Prostate gland (tissue), 2 donors: ENCODE data around the gene NTN5. TPM values are rescaled to one million over a fixed set of nuclear protein-coding genes. Genes with fewer than 3 reads are reported as not detected.

Source experiments
- DNase-seq: peaks from one replicate; pipeline ENCODE4 v3.0.0-alpha.2; 2019; ENCODE audit warnings: low spot score
- H3K27ac ChIP-seq, 2 donors: fragments of 200-600 bp; sonication (generic); 2 replicates each; pipeline ENCODE4 v1.5.1; 2017 to 2019
- H3K27me3 ChIP-seq: fragments of 200-600 bp; sonication (generic); replicated peaks from 2 replicates; pipeline ENCODE4 v1.5.1; 2019; ENCODE audit not compliant: insufficient read depth
- H3K36me3 ChIP-seq, 2 donors: fragments of 200-600 bp; sonication (generic); 1 replicate in 1 of 2; 2 replicates in 1 of 2; pipeline versions ENCODE4 v1.5.1 to v1.8.1; 2017 to 2019
- H3K4me1 ChIP-seq: fragments of 200-600 bp; sonication (generic); replicated peaks from 2 replicates; pipeline ENCODE4 v1.5.1; 2019
- H3K4me3 ChIP-seq, 2 donors: fragments of 200-600 bp; sonication (generic); 2 replicates each; pipeline ENCODE4 v1.5.1; 2017 to 2019
- H3K9me3 ChIP-seq: fragments of 200-600 bp; sonication (generic); 2 replicates; pipeline ENCODE4 v1.5.1; 2017
- POLR2A ChIP-seq: fragments of 450-650 bp; IDR thresholded peaks from one replicate; pipeline ENCODE4 v1.6.1; 2016; ENCODE audit warnings: antibody characterized with exemption, mild to moderate bottlenecking
- POLR2AphosphoS5 ChIP-seq: sonication (generic); formaldehyde crosslinking; IDR thresholded peaks from one replicate; pipeline ENCODE4 v1.6.1; 2017; ENCODE audit warnings: antibody characterized with exemption
- WGBS: methylation state at CpG from one replicate; pipeline ENCODE4 v1.1.5; 2018; 5-methylcytosine and 5-hydroxymethylcytosine counted together
- intact Hi-C: fragments of 100-400 bp; cut with DNase I; formaldehyde crosslinking; loops from one replicate; pipeline ENCODE4 v1.14.2; 2022
- total RNA-seq, 2 donors: library from RNA; depleted of rRNA; stranded (reverse); fragments of >200 nt; gene quantifications; one replicate each; pipeline ENCODE4 v1.1.0, GENCODE V29; 2016
- TF ChIP-seq, protein P1 (sequence below), 4 experiments: fragments of 200-600 bp in 2 of 4; fragments of 450-650 bp in 2 of 4; sonication (generic) in 2 of 4; IDR thresholded peaks; 1 replicate in 3 of 4; 2 replicates in 1 of 4; pipeline ENCODE4 v1.5.1; 2016 to 2019; ENCODE audit warnings: antibody characterized with exemption in 4 of 4, mild to moderate bottlenecking in 2 of 4, moderate library complexity in 2 of 4

The NTN5 gene
- total RNA-seq, 2 donors from 2014 or later: 0.91 to 2.6 TPM

DNA sequence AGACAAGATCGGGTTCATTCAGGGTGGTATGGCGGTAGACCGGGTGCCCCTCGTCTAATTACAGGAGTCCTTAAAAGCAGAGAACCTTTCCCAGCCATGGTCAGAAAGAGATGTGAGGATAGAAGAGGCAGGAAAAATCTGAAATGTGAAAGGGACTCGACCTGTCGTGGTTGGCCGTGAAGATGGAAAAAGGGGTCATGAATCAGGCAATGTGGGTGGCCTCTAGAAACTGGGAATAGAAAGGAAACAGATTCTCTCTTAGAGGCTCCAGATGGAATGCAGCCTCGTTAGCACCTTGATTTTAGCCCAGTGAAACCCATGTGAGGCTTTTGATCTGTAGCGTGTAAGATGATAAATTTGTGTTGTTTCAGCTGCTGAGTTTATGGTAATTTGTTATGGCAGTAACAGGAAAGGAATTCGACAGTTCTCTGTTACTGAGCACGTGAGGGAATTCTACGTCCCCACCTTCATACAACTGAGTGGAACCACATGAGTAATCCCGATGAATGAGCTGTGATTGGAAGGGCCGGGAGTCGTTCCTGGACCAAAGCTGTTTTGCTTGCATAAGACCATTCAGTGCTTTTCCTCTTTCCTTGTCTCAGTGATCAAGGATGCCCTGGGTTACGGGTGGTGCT lies 15.9 kb downstream of the NTN5 start:
- H3K4me3 ChIP-seq: no peak overlapping the region
- H3K27me3 ChIP-seq: no peaks in the 10 kb centered on the region
- intact Hi-C loops: no loop called here
- no peaks in the 10 kb centered on the region for H3K4me1 ChIP-seq
- TF ChIP-seq POLR2A (no peak), POLR2AphosphoS5 (no peak)
- TF ChIP-seq, protein P1, sequence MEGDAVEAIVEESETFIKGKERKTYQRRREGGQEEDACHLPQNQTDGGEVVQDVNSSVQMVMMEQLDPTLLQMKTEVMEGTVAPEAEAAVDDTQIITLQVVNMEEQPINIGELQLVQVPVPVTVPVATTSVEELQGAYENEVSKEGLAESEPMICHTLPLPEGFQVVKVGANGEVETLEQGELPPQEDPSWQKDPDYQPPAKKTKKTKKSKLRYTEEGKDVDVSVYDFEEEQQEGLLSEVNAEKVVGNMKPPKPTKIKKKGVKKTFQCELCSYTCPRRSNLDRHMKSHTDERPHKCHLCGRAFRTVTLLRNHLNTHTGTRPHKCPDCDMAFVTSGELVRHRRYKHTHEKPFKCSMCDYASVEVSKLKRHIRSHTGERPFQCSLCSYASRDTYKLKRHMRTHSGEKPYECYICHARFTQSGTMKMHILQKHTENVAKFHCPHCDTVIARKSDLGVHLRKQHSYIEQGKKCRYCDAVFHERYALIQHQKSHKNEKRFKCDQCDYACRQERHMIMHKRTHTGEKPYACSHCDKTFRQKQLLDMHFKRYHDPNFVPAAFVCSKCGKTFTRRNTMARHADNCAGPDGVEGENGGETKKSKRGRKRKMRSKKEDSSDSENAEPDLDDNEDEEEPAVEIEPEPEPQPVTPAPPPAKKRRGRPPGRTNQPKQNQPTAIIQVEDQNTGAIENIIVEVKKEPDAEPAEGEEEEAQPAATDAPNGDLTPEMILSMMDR (IDR thresholded peaks at IDR 0.05): no peak
- H3K27ac ChIP-seq: no peak overlapping the region
- no peak for DNase-seq
- H3K36me3 ChIP-seq: no peaks in the 10 kb centered on the region
- WGBS: 41% methylated on average over 16 of the region's 16 CpGs
- H3K9me3 ChIP-seq: no peaks in the 10 kb centered on the region

DNA sequence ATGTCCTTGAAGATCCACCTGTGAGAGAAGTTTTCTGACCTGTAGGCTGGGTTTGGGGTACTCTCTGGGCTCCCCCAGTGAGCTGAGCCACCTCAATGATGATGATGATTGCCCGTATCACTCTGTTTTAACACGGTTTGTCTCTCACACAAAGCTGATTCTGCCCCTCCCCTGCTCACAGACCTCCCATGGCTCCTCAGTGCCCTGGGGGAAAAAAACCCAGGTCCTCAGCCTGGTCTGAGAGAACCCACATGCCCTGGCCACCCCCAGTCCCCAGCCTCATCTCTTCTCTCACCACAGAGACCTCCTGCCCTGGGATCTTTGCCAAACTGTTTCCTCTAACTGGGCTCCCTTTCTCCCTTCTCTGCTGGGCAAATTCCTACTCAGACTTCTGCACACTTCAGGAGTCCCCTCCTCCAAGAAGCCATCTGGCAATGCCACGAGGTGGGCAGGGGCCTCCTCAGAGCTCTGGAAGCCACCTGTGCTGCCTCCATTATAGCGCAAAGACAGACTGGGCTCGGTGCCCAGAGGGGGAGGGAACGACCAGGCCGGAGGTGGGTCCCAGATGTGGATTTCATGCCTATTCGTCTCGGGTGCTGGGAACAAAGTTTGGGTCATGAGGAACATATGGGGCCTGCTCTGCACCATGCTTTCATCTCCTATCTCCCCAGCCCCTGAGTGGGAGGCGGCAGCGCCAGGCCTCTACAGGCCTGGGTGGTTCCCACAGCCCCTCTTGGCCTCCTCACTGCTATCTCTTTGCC lies 18.3 kb downstream of the NTN5 start:
- H3K36me3 ChIP-seq: no peaks in the 10 kb centered on the region
- intact Hi-C loops: no loop called here

DNA sequence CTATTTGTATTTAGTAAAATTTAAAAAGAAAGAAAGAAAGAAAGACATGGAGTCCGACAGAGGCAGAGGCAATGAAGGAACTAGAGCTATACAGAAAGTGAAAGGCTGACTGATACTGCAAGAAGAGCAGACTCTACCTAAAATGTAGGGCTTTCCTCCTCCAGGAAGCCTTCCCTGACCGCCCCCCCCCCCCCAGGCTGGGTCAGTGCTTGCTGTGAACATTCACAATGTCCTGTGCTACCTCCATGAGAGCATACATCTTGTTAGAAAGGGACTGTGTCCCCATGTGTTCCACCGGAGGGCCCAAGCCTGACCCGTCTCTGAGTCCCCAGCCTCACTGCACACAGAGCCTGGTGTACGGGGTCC lies 21.2 kb downstream of the NTN5 start:
- H3K4me1 ChIP-seq: no peaks in the 10 kb centered on the region
- no peak for DNase-seq
- no peaks in the 10 kb centered on the region for H3K9me3 ChIP-seq
- no peak overlapping the region for H3K27ac ChIP-seq
- no peak overlapping the region for H3K4me3 ChIP-seq
- 79% methylated on average over 5 of the region's 5 CpGs for WGBS
- H3K36me3 ChIP-seq: no peaks in the 10 kb centered on the region
- no peaks in the 10 kb centered on the region for H3K27me3 ChIP-seq
- intact Hi-C loops: no loop called here
- TF ChIP-seq, protein P1 (IDR thresholded peaks at IDR 0.05): no peak
- TF ChIP-seq POLR2AphosphoS5: no peak

More for the DNA sequence above, 18.3 kb downstream of the NTN5 start:
- Histone ChIP-seq H3K9me3 (no peaks in the 10 kb centered on the region), H3K27ac (no peak overlapping the region), H3K27me3 (no peaks in the 10 kb centered on the region), H3K4me3 (no peak overlapping the region), H3K4me1 (no peaks in the 10 kb centered on the region)
- TF ChIP-seq, protein P1 (IDR thresholded peaks at IDR 0.05): no peak
- TF ChIP-seq POLR2A: no peak
- DNase-seq: no peak
- WGBS: 36% methylated on average over 11 of the region's 11 CpGs

DNA sequence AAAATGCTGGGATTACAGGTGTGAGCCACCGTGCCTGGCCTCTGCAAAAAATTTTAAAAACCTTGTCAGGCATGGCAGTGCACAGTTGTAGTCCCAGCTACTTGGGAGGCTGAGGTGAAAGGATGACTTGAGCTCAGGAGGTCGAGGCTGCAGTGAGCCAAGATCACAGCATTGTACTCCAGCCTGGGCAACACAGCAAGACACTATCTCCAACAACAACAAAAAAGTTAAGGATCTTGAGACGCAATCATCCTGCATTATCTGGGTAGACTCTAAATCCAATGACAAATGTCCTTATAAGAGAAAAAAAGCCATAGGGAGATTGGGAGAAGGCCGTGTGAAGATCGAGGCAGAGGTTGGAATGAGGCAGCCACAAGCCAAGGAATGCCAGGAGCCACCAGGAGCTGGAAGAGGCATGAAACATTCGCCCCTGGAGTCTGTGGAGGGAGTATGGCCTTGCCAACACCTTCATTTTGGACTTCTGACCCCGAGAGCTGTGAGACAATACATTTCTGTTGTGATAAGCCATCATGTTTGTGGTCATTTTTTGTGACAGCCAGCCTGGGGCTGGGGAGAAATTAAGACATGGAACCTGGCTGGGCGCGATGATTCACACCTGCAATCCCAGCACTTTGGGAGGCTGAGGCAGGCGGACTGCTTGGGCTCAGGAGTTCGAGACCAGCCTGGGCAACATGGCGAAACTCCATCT lies 21.7 kb downstream of the NTN5 start:
- Histone ChIP-seq H3K27ac (no peak overlapping the region), H3K9me3 (no peaks in the 10 kb centered on the region), H3K4me1 (no peaks in the 10 kb centered on the region), H3K27me3 (no peaks in the 10 kb centered on the region), H3K4me3 (no peak overlapping the region), H3K36me3 (no peaks in the 10 kb centered on the region)
- intact Hi-C loops: no loop called here
- TF ChIP-seq, protein P1 (IDR thresholded peaks at IDR 0.05): no peak
- no peak for TF ChIP-seq POLR2AphosphoS5
- TF ChIP-seq POLR2A: no peak
- no peak for DNase-seq
- WGBS: 91% methylated on average over 12 of the region's 12 CpGs
